HFFc6 (cell line): ENCODE results near the gene EDA. TPM values are rescaled to one million over a fixed set of nuclear protein-coding genes. Genes with fewer than 3 reads are reported as not detected.

ENCODE experiments used
- DNase-seq: peaks from one replicate; pipeline ENCODE4 v3.0.0-alpha.2; 2018
- H3K27ac Mint-ChIP-seq: 2 replicates; pipeline ENCODE4 v1.8.0; 2020; ENCODE audit warnings: mild to moderate bottlenecking, mixed read lengths
- H3K27me3 Mint-ChIP-seq: 2 replicates; pipeline ENCODE4 v1.8.0; 2021; ENCODE audit warnings: mild to moderate bottlenecking, moderate library complexity, mixed read lengths; ENCODE audit not compliant: insufficient read depth
- H3K36me3 Mint-ChIP-seq: 2 replicates; pipeline ENCODE4 v1.8.0; 2021; ENCODE audit warnings: low read depth, mixed read lengths
- H3K4me1 Mint-ChIP-seq: 2 replicates; pipeline ENCODE4 v1.8.0; 2020; ENCODE audit warnings: low read depth, mixed read lengths
- H3K4me3 Mint-ChIP-seq: 2 replicates; pipeline ENCODE4 v1.8.0; 2020; ENCODE audit warnings: mild to moderate bottlenecking, moderate library complexity, mixed read lengths
- H3K9me3 Mint-ChIP-seq: 2 replicates; pipeline ENCODE4 v1.8.0; 2020; ENCODE audit warnings: mild to moderate bottlenecking, mixed read lengths
- CTCF ChIP-seq: fragments of 200-600 bp; sonication (generic); IDR thresholded peaks from 2 replicates; pipeline ENCODE4 v1.5.0; 2021; ENCODE audit warnings: antibody characterized with exemption, mild to moderate bottlenecking
- total RNA-seq, 6 experiments: library from RNA; stranded (reverse); fragmentation: NEBNext Ultra II Directional; extraction: Animal tissue kit (Norgen Biotek cat#: 25700); gene quantifications; 2 replicates in 1 of 6; 3 replicates in 5 of 6; pipeline ENCODE4 v1.2.3, GENCODE V29; 2021

The EDA gene
- total RNA-seq, 6 experiments from 2014 or later, result 0.08 to 0.34 (median 0.14) TPM

GRCh38 chrX:69919749-69920148, 303.8 kb downstream of the EDA start:
- TF ChIP-seq CTCF, result no peak
- Mint-ChIP-seq H3K4me1 (no peaks in the 10 kb centered on the region), H3K36me3 (no peaks in the 10 kb centered on the region), H3K9me3 (no peaks in the 10 kb centered on the region), H3K27me3 (no peaks in the 10 kb centered on the region), H3K4me3 (no peak overlapping the region), H3K27ac (no peak overlapping the region)
- DNase-seq, result no peak

GRCh38 chrX:69932323-69932722, 316.4 kb downstream of the EDA start:
- H3K27me3 Mint-ChIP-seq, result no peaks in the 10 kb centered on the region
- H3K27ac Mint-ChIP-seq, result no peak overlapping the region
- no peak overlapping the region for H3K4me3 Mint-ChIP-seq
- H3K36me3 Mint-ChIP-seq, result no peaks in the 10 kb centered on the region
- H3K4me1 Mint-ChIP-seq, result no peaks in the 10 kb centered on the region
- no peak for DNase-seq
- H3K9me3 Mint-ChIP-seq, result no peaks in the 10 kb centered on the region
- TF ChIP-seq CTCF, result no peak

DNA sequence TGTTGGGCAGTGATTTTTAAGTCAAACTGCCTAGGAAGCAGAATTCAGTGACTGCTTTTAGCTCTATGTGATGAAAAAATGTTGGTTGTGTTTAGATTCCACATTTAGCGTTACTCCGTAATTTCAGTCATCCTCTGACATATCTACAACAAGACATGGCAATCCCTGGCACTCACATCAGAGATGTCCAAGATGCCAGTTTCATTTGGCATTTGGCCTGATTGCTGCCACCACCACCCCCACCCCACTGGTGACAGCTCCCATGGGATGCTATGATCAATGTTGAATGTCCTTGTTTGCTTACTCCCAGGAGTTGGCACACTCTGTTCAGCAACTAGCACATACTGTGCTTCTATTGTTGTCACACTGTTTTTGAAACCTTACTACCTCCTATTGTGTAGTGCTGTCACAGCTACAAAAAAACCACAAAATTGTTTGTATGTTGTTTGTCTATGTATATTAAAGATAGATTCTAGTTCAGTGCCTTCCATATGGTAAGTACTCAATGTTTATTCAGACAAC, 332.4 kb downstream of the EDA start:
- DNase-seq, result no peak
- Mint-ChIP-seq H3K36me3 (no peaks in the 10 kb centered on the region), H3K4me3 (no peak overlapping the region), H3K9me3 (peaks cover 4% of the 10 kb centered on the region; the same call in 1 of the 2 replicates), H3K4me1 (no peaks in the 10 kb centered on the region), H3K27me3 (no peaks in the 10 kb centered on the region), H3K27ac (no peak overlapping the region)
- TF ChIP-seq CTCF, result no peak

DNA sequence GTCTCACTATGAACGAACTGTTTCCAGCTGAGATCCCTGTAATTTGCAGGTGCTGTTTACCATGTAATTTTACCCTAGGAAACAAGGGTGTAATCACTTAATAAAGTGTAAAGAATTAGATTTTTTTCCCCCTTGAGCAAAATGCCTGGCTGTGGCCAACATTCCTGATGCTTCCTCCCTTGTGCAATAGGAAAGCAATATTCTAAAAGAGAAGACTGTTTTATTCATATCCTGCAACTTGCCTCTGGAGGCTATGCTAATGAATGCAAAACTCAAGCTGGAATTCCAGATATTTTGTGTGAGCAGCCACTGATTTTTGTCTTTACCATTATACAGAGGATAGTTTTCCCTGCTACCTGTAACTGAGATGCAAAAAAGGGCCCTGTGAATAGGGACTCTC, 335.8 kb downstream of the EDA start:
- H3K36me3 Mint-ChIP-seq, result no peaks in the 10 kb centered on the region
- no peak for TF ChIP-seq CTCF
- no peaks in the 10 kb centered on the region for H3K9me3 Mint-ChIP-seq
- H3K27me3 Mint-ChIP-seq, result no peaks in the 10 kb centered on the region
- no peak overlapping the region for H3K4me3 Mint-ChIP-seq
- no peak for DNase-seq
- no peak overlapping the region for H3K27ac Mint-ChIP-seq
- H3K4me1 Mint-ChIP-seq, result no peaks in the 10 kb centered on the region

DNA sequence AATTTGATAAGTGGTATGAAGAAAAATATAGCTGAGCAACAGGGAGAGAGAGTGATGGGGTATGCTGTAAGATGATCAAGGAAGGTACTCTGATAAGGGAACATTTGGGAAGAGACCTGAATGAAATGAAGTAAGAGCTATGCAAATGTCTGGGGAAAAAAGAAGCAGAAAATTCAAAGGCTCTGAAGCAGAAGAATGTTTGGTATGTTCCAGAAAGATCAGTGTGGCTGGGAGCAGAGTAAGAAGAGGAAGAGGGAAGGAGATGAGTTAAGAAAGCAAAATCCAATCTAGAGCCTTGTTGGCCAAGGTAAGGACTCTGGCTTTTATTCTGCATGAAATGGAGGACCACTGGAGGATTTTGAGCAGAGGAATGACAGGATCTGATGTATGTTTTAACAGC, 343.8 kb downstream of the EDA start:
- Mint-ChIP-seq H3K27me3 (peaks cover 4% of the 10 kb centered on the region), H3K4me1 (no peaks in the 10 kb centered on the region), H3K4me3 (no peak overlapping the region), H3K27ac (no peak overlapping the region), H3K9me3 (no peaks in the 10 kb centered on the region), H3K36me3 (no peaks in the 10 kb centered on the region)
- no peak for TF ChIP-seq CTCF
- no peak for DNase-seq
